HEK293T (cell line): ENCODE measurements around the gene KRTAP5-7.

Source experiments
- BHLHE40 ChIP-seq: fragments of 450-650 bp; IDR thresholded peaks from 2 replicates; pipeline ENCODE4 v1.6.1; 2016; ENCODE audit warnings: mild to moderate bottlenecking, moderate library complexity, borderline replicate concordance
- CTBP1 ChIP-seq: fragments of 450-650 bp; IDR thresholded peaks from 2 replicates; pipeline ENCODE4 v1.6.1; 2016; ENCODE audit warnings: borderline replicate concordance
- ELF4 ChIP-seq: fragments of 450-650 bp; IDR thresholded peaks from 2 replicates; pipeline ENCODE4 v1.6.1; 2017; ENCODE audit warnings: antibody characterized with exemption
- FOXK2 ChIP-seq: fragments of 450-650 bp; IDR thresholded peaks from 2 replicates; pipeline ENCODE4 v1.6.1; 2016; ENCODE audit warnings: mild to moderate bottlenecking
- FOXM1 ChIP-seq: fragments of 450-650 bp; IDR thresholded peaks from 2 replicates; pipeline ENCODE4 v1.6.1; 2017; ENCODE audit warnings: mild to moderate bottlenecking, borderline replicate concordance
- L3MBTL2 ChIP-seq: fragments of 450-650 bp; conservative IDR thresholded peaks from 2 replicates; pipeline ENCODE4 v1.6.1; 2016; ENCODE audit warnings: mild to moderate bottlenecking
- PKNOX1 ChIP-seq: fragments of 450-650 bp; IDR thresholded peaks from 2 replicates; pipeline ENCODE4 v1.6.1; 2016
- SP1 ChIP-seq: fragments of 450-650 bp; IDR thresholded peaks from 2 replicates; pipeline ENCODE4 v1.6.1; 2017
- ZNF384 ChIP-seq: fragments of 450-650 bp; IDR thresholded peaks from 2 replicates; pipeline ENCODE4 v1.6.1; 2016

DNA sequence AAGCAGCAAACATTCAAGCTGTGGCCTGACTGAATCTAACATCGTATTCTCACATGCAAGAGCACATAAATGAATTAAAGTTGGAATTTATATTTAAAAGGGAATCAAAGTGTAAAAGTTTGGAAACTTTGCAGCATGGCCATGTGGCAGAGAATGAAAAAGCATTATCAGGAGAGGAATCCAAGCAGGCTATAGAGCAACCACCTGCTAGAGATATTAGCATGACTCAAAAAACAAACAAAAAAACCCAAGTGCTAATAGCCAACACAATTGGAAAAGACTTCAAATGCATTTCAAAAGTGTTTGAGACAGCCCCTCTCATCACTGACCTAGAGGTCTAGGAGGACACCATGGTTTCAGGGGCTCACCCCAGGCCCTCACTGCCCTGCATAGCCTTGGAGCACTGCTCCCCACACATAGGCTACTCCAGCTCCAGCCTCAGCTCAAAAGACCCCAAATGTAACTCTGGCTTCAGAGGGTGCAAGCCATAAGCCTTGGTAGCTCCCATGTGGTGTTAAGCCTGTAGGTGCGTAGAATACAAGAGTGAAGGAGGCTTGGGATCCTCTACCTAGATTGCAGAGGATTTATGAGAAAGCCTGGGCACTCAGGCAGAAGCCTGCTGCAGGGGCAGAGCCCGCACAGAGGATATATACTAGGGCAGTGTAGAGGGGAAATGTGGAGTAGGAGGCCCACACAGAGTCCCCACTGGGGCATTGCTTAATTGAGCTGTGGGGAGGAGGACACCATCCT lies 1.7 kb upstream of the KRTAP5-7 start:
- TF ChIP-seq FOXM1 (no peak), PKNOX1 (no peak), SP1 (no peak), L3MBTL2 (no peak), ELF4 (no peak), CTBP1 (no peak), FOXK2 (no peak), ZNF384 (no peak), BHLHE40 (no peak)
